ENCODE results near the gene RRP1. TPM values are rescaled to one million over a fixed set of nuclear protein-coding genes. Genes with fewer than 3 reads are reported as not detected.

RRP1 gene
- total and polyA plus RNA-seq, 10 of the 15 experiments (the other 5 are each of a cell fraction or from before 2014, with no cell fraction given), result 0.34 to 70.8 (median 35.1) TPM

DNA sequence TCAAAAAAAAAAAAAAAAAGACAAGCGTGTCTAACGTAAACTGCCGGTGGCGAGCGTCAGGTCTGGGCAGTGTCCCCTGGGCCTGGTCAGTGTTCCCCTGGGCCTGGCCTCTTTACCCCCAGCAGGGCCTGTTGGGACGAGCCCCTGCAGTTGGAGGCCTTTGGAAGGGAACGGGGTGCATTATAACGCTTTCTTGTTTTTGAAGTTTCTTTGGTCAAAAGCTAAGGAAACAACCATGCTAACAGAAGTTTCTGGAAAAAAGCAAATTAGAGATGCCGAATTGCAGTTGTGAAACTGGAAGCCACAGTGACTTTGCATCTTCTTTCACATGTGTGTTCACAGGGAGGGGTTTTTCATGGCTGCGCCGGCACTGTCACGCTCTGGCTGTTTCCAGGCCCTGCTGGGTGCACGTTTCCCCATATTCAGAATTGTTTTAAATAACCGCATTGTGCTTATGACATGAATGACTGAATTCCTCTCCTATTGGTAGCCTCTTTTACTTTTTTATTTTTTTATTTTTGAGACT lies 16.0 kb downstream of the RRP1 start (continued):
- TF ChIP-seq, protein P1, sequence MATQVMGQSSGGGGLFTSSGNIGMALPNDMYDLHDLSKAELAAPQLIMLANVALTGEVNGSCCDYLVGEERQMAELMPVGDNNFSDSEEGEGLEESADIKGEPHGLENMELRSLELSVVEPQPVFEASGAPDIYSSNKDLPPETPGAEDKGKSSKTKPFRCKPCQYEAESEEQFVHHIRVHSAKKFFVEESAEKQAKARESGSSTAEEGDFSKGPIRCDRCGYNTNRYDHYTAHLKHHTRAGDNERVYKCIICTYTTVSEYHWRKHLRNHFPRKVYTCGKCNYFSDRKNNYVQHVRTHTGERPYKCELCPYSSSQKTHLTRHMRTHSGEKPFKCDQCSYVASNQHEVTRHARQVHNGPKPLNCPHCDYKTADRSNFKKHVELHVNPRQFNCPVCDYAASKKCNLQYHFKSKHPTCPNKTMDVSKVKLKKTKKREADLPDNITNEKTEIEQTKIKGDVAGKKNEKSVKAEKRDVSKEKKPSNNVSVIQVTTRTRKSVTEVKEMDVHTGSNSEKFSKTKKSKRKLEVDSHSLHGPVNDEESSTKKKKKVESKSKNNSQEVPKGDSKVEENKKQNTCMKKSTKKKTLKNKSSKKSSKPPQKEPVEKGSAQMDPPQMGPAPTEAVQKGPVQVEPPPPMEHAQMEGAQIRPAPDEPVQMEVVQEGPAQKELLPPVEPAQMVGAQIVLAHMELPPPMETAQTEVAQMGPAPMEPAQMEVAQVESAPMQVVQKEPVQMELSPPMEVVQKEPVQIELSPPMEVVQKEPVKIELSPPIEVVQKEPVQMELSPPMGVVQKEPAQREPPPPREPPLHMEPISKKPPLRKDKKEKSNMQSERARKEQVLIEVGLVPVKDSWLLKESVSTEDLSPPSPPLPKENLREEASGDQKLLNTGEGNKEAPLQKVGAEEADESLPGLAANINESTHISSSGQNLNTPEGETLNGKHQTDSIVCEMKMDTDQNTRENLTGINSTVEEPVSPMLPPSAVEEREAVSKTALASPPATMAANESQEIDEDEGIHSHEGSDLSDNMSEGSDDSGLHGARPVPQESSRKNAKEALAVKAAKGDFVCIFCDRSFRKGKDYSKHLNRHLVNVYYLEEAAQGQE (IDR thresholded peaks at IDR 0.05; ENCODE audit: low read depth, low read length), result no peak
- TF ChIP-seq EED (IDR thresholded peaks at IDR 0.05; ENCODE audit: low read depth), result peak; percentile 72
- TF ChIP-seq ZNF622 (IDR thresholded peaks at IDR 0.05), result no peak
- no peak for TF ChIP-seq FOXM1 (IDR thresholded peaks at IDR 0.05; ENCODE audit: low read depth, low read length)
- peak; percentile 77; the same call in 1 of the 2 replicates for TF ChIP-seq RB1 (IDR thresholded peaks at IDR 0.05; ENCODE audit: borderline replicate concordance)
- no peak for TF ChIP-seq STAT1 (conservative IDR thresholded peaks at IDR 0.05)
- TF ChIP-seq POLR2A (IDR thresholded peaks at IDR 0.05; ENCODE audit: low read depth, low read length), result no peak
- TF ChIP-seq ZNF384 (IDR thresholded peaks at IDR 0.05; ENCODE audit: borderline replicate concordance, low read depth, low read length), result peak; percentile 96
- TF ChIP-seq CTCF (IDR thresholded peaks at IDR 0.05 in 2 of 3, conservative IDR thresholded peaks at IDR 0.05 in 1 of 3; ENCODE audit: control insufficient read depth in 2 of 3, extremely low read depth in 1 of 3, insufficient read depth in 1 of 3, low read depth in 3 of 3, low read length in 3 of 3), result no peak
- peak; percentile 7 for TF ChIP-seq SIX5 (IDR thresholded peaks at IDR 0.05; ENCODE audit: low read depth, low read length, severe bottlenecking)
- no peak for TF ChIP-seq CREB1 (IDR thresholded peaks at IDR 0.05; ENCODE audit: low read depth)
- TF ChIP-seq BMI1 (IDR thresholded peaks at IDR 0.05; ENCODE audit: borderline replicate concordance), result peak; percentile 27; the same call in 1 of the 2 replicates
- peak; percentile 86 for TF ChIP-seq ZNF24 (IDR thresholded peaks at IDR 0.05)
- no peak for TF ChIP-seq ZNF274 (IDR thresholded peaks at IDR 0.05; ENCODE audit: insufficient read depth, insufficient read length)
- no peak for TF ChIP-seq ZZZ3 (IDR thresholded peaks at IDR 0.05; ENCODE audit: control insufficient read depth, insufficient read length, low read depth)
- TF ChIP-seq JUND (IDR thresholded peaks at IDR 0.05; ENCODE audit: low read depth, low read length), result no peak
- no peak for TF ChIP-seq HDGF (IDR thresholded peaks at IDR 0.05)
- TF ChIP-seq, protein P2, sequence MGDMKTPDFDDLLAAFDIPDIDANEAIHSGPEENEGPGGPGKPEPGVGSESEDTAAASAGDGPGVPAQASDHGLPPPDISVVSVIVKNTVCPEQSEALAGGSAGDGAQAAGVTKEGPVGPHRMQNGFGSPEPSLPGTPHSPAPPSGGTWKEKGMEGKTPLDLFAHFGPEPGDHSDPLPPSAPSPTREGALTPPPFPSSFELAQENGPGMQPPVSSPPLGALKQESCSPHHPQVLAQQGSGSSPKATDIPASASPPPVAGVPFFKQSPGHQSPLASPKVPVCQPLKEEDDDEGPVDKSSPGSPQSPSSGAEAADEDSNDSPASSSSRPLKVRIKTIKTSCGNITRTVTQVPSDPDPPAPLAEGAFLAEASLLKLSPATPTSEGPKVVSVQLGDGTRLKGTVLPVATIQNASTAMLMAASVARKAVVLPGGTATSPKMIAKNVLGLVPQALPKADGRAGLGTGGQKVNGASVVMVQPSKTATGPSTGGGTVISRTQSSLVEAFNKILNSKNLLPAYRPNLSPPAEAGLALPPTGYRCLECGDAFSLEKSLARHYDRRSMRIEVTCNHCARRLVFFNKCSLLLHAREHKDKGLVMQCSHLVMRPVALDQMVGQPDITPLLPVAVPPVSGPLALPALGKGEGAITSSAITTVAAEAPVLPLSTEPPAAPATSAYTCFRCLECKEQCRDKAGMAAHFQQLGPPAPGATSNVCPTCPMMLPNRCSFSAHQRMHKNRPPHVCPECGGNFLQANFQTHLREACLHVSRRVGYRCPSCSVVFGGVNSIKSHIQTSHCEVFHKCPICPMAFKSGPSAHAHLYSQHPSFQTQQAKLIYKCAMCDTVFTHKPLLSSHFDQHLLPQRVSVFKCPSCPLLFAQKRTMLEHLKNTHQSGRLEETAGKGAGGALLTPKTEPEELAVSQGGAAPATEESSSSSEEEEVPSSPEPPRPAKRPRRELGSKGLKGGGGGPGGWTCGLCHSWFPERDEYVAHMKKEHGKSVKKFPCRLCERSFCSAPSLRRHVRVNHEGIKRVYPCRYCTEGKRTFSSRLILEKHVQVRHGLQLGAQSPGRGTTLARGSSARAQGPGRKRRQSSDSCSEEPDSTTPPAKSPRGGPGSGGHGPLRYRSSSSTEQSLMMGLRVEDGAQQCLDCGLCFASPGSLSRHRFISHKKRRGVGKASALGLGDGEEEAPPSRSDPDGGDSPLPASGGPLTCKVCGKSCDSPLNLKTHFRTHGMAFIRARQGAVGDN (IDR thresholded peaks at IDR 0.05), result peak; percentile 89
- no peak for TF ChIP-seq SMAD5 (IDR thresholded peaks at IDR 0.05; ENCODE audit: low read depth)
- no peak for TF ChIP-seq HDAC6 (IDR thresholded peaks at IDR 0.05; ENCODE audit: unreplicated experiment)
- TF ChIP-seq, protein P3, sequence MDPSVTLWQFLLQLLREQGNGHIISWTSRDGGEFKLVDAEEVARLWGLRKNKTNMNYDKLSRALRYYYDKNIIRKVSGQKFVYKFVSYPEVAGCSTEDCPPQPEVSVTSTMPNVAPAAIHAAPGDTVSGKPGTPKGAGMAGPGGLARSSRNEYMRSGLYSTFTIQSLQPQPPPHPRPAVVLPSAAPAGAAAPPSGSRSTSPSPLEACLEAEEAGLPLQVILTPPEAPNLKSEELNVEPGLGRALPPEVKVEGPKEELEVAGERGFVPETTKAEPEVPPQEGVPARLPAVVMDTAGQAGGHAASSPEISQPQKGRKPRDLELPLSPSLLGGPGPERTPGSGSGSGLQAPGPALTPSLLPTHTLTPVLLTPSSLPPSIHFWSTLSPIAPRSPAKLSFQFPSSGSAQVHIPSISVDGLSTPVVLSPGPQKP (IDR thresholded peaks at IDR 0.05; ENCODE audit: low read depth, low read length), result no peak
- peak; percentile 89 to 92 for TF ChIP-seq IKZF2 (IDR thresholded peaks at IDR 0.05)

Measured in GM12878 (cell line).